Urothelium cell line (cell line): ENCODE results near the gene SELENON.
A peak's percentile ranks its signal among the peaks of the same experiment; 100 is the strongest.

ENCODE experiments used
- DNase-seq: peaks from one replicate; pipeline ENCODE4 v3.0.0; 2011; ENCODE audit warnings: low spot score, mixed read lengths
- FAIRE-seq: peaks from 2 replicates; lab custom pipeline; 2011; peaks lifted over from hg19 to GRCh38; lab: Jason Lieb, UNC

Gene SELENON

GRCh38 chr1:25799935-25800702 lies at the start of gene SELENON:
Gene SELENON (plus strand): TSS chr1:25800193. CDS start chr1:25800231, 38 bp downstream.
- FAIRE-seq, result no peak
- peak; percentile 85 for DNase-seq

DNA sequence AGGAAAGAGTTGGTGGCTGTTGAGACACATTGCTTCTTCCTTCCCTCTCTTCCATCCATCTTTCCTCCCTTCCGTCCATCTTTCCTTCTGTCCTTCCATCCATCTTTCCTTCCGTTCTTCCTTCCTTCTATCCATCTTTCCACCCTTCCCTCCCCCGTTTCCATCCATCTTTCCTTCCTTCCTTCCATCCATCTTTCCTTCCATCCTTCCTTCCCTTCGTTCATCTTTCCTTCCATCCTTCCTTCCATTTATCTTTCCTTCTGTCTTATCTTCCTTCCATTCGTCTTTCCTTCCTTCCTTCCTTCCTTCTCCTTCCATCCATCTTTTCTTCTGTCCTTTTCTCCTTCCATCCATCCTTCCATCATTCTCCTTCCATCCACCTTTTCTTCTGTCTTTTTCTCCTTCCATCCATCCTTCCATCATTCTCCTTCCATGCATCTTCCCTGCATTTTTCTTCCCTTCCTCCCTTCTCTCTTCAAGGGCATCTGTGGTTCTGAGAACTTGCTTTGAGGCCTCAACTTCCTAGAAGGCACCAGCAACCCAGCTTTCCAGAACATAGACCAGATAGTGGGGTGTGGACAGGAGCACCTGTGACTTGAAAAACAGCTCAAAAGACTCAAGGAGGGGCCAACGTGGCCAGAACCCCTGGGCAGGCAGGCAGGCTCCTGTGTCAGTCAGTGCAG lies 48.9 kb upstream of the SELENON start:
- no peak for FAIRE-seq
- no peak for DNase-seq

GRCh38 chr1:25754470-25755181 lies 45.4 kb upstream of the SELENON start:
- DNase-seq (no peak), FAIRE-seq (no peak)

- DNase-seq (no peak), FAIRE-seq (peak; percentile 5)
Measured at GRCh38 chr1:25755475-25756125, 44.4 kb upstream of the SELENON start.

GRCh38 chr1:25756215-25756614 lies 43.8 kb upstream of the SELENON start:
- DNase-seq (no peak), FAIRE-seq (no peak)

DNA sequence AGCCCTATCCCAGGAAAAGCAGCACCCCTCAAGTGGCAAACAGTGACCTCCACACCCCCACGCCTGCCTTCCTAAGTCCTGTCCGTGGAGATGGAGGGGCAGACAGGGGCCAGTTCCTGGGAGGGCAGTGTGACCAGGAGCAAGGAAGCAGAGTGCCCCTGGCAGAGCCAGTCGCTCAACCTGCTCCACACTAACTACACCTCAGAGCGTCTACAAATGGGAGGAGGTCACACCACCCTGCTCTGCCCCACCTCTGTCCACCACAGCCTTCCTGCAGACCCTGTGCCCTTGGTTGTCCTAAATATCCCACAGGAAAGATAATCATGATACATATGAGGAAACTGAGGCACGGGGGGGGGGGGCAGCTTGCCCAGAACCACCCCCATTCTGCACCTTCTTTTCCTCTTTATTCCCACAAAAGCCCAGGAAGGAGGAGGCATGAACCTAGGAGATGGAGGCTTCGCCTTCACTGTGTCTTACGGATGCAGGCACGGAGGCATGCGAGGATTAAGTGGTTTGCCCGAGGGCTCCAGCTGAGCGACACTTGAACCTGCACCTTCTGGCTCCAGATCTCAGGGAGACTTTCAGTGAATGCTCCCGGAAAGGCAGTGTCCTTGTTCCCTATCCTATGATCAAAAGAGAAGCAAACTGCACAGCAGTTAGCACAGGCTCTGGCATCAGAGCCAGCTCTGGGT lies 42.7 kb upstream of the SELENON start:
- DNase-seq (no peak), FAIRE-seq (no peak)

GRCh38 chr1:25757846-25758185 lies 42.2 kb upstream of the SELENON start:
- no peak for DNase-seq
- FAIRE-seq, result no peak

DNA sequence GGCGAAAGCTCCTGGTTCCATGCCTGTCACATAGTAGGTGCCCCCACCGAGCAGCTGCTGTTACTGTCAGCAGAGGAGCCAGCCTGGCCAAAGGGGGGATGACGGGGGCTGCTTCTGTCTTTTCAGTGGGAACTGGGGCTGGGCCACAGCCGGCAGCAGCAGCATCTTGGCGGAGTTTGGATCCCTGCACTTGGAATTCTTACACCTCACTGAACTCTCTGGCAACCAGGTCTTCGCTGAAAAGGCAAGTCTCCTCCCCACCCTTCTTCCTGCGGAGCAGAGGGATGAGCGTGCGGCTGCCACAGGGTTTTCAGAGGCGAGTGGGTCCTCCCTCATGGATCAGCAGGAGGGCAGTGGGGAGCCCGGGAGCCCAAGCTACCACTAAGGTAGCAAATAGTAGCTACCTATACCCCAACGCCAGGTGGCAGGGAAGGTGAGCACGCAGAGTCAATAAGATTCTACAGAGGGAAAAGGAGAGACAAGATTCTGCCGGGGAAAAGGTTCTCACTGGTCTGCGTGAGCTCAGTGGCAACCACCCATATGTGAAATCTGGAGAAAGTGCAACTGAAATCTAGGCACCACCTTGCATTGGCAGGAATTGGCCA lies 41.4 kb upstream of the SELENON start:
- DNase-seq (no peak), FAIRE-seq (no peak)

GRCh38 chr1:25760122-25760719 lies 39.8 kb upstream of the SELENON start:
- no peak for FAIRE-seq
- DNase-seq, result no peak

GRCh38 chr1:25760871-25761270 lies 39.1 kb upstream of the SELENON start:
- no peak for DNase-seq
- no peak for FAIRE-seq

DNA sequence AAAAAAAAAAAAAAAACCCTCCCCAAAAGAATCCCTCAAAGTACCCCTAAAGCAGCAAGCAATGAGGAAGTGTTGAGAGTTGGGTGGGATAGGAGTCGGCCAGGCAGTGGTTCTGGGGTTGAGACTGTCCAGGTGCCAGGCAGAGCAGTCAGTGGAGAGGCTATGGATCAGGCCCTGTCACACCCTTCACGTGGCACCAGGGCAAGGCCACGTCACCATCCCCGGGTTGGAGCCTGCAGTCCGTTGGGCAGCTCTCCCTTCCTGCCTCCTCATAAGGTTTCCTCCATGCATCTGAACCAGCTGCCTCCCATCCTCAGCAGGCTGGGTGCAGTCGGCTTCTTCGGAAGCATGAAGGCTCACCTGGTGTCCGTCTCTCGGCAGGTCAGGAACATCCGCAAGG lies 36.5 kb upstream of the SELENON start:
- DNase-seq, result no peak
- FAIRE-seq, result no peak

DNA sequence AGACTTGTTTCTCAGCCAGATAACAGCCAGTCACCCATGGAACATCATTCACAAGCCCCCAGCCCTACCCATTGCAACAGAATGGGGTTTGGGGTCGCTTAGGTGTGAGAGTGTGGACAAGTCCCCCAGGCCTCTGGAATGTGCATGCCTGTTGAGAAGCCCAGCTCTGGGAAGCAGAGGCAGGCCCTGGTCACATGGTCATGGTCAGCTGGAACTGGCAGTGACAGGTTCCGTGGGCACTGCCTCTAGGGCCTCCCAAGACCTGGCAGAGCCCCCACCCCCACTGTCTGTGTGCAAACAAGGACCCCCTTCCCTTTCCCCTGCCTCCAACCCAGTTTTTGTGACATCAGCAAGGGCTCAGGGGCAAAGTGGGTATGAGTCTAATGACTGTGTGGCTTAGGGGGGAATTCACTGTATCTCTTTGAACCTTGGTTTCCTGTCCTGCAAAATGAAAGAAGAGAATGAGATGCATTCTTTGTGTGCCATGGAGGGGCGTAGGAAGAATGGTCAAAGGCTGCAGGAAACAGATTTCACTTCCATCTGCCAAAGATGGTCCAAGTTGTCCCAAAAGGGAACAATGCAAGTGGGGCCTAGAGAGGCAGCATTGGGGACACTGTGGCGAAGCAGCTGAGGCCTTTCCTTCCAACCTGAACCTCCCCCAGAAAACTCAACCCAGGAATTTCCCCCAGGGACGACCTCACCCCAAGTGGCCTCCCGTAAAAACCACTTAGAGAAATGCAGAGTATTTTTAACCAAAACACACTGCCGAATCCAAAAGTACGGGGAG lies 34.7 kb upstream of the SELENON start:
- no peak for FAIRE-seq
- DNase-seq, result no peak

DNA sequence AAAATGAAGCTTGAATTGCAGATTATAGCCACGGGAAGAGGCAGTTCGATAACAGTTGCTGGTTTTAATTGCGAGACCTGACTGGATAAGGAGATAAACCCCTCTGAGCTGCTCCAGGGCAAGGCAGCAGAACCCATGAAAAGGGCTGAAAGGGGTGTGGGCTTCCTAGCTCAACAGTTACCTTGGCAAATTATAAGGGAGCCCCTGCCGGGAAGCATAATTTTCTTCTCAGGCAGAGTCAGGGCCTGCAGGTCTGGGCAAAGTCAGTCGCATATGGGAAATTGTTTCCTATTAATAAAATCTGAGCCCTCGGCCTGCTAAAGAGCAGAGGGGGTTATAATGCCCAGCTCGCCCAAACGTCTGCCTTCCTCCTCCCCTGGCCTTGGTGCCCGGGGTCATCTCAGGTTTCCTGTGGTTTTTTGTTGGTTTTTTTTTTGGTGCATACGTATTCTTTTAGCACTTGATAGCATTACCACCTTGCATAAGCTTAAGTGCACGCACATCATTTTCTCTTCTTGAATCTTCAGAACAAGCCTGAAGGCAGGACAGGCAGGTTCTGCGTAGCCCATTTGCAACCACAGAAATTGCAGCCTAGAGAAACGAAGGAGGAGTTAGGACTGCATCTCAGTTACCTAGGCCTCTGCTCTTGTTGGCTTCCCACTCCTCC lies 33.9 kb upstream of the SELENON start:
- FAIRE-seq, result no peak
- no peak for DNase-seq

DNA sequence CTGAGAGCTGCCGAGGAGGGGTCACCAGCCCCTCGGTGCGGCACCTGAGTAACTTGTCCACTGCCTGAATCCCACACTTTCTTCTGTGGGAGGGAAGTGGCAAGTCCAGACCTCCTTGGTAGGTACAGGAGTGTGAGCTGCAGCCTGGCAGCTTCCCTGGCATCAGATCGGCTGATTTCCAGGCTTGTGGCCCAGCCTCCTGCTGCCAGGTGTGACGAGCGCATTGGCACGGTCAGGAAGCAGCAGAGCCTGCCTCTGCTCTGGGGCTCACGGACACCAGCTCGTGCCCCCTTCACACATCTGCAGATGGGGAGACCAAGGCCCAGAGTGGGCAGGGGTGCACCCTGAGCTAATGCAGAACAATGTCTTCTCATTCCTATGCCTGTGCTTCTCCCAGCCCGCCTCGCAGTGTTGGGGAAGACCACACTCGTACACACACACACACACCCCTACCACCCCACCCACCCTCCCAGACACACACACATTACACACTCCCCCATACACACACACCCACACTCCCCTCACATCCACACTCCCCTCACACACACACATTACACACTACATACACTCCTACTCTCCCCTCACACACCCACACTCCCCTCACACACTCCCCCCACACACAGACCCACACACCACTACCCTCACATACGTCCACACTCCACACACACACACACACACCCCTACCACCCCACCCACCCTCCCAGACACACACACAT lies 33.1 kb upstream of the SELENON start:
- no peak for DNase-seq
- no peak for FAIRE-seq

DNA sequence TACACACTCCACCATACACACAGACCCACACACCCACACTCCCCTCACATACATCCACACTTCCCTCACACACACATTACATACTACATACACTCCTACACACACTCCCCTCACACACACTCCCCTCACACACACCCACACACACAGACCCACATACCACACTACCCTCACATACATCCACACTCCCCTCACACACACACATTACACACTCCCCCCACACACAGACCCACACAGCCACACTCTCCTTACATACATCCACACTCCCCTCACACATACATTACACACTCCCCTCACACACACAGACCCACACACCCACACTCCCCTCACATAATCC lies 32.6 kb upstream of the SELENON start:
- DNase-seq (no peak), FAIRE-seq (no peak)

DNA sequence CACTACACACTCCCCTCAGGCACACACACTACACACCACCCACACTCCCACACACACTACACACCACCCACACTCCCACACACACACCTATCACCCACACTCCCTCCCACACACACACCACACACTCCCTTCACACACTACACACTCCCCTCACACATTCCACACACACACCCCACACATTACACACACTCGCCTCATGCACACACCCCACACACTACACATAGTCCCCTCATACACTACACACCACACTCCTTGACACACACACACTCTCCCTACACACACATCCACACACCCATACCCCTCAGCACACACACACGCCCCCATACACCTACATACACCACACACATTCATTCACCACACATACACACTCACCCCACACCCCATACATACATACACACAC lies 31.0 kb upstream of the SELENON start:
- no peak for FAIRE-seq
- DNase-seq, result no peak

DNA sequence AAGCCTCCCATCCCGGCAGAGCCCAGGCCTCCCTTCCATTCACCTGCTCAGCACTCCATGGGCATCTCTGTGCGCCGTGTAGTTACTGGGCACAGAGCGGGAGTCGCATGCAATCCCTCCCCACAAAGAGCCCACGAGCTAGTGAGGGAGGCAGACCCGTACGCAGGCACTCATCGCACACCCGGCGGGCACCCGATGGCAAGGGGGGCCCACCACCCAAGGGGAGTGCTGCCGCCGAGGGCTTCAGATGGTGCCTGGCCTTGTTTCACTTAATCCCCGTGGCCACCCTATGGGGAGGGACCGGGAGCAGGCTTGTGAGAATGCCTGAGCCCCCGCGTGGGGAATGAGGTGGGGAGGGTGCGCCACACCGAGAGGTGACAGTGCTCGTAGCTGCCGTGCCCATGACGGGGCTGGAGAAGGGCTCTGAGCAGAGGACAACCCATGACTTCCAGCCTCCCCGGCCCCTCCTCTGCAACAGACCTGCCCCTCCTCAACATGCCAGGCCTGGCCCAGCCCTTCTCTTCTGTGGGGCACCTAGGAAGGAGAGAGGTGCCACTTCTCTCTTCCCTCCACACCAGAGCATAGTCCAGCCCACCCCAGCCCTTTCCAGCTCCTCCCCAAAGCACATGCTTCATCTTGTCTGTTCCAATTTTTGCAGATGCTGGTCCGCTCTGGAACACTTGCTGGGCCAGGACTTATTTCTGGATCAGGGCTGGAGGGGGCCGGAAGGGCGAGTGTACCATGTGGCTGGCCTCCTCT lies 30.2 kb upstream of the SELENON start:
- DNase-seq, result no peak
- FAIRE-seq, result no peak
